Heart left ventricle (tissue), 16 donors: ENCODE measurements around the gene ADD2. TPM values are rescaled to one million over a fixed set of nuclear protein-coding genes. Genes with fewer than 3 reads are reported as not detected.

ENCODE experiments used
- ATAC-seq, 4 donors: fragments of 200-7000 bp; cut with Tn5 transposase; one replicate each; pipeline ENCODE4 v1.9.1; 2020 to 2022; ENCODE audit warnings: moderate library complexity in 4 of 4, mild to moderate bottlenecking in 3 of 4, moderate number of reproducible peaks in 1 of 4
- DNase-seq, 5 donors: peaks; one replicate each; pipeline ENCODE4 v3.0.0-alpha.2; 2020
- H3K27ac ChIP-seq, 12 donors: fragments of 200-600 bp; sonication (generic) in 4 of 12; one replicate each; pipeline versions ENCODE4 v1.5.0 to v1.8.0; 2016 to 2022; ENCODE audit warnings: mild to moderate bottlenecking in 2 of 12
- H3K27me3 ChIP-seq, 9 donors: fragments of 200-600 bp; sonication (generic) in 2 of 9; one replicate each; pipeline versions ENCODE4 v1.5.1 to v1.8.0; 2016 to 2022; ENCODE audit warnings: mild to moderate bottlenecking in 3 of 9
- H3K36me3 ChIP-seq, 9 donors: fragments of 200-600 bp; sonication (generic) in 2 of 9; one replicate each; pipeline versions ENCODE4 v1.5.0 to v1.8.0; 2018 to 2022; ENCODE audit warnings: mild to moderate bottlenecking in 2 of 9
- H3K4me1 ChIP-seq, 12 donors: fragments of 200-600 bp; sonication (generic) in 4 of 12; one replicate each; pipeline versions ENCODE4 v1.5.0 to v1.8.0; 2016 to 2022; ENCODE audit warnings: mild to moderate bottlenecking in 3 of 12
- H3K4me3 ChIP-seq, 12 donors: fragments of 200-600 bp; sonication (generic) in 4 of 12; one replicate each; pipeline versions ENCODE4 v1.5.0 to v1.8.0; 2017 to 2022; ENCODE audit warnings: mild to moderate bottlenecking in 9 of 12, moderate library complexity in 4 of 12
- H3K9me3 ChIP-seq, 12 donors: fragments of 200-600 bp; sonication (generic) in 4 of 12; one replicate each; pipeline versions ENCODE4 v1.5.0 to v1.8.0; 2016 to 2022; ENCODE audit warnings: mild to moderate bottlenecking in 1 of 12
- CTCF ChIP-seq, 12 donors: fragments of 200-600 bp; sonication (generic) in 4 of 12; IDR thresholded peaks; one replicate each; pipeline versions ENCODE4 v1.5.0 to v1.8.0; 2018 to 2022; ENCODE audit warnings: antibody characterized with exemption in 12 of 12, mild to moderate bottlenecking in 5 of 12
- POLR2A ChIP-seq, 2 donors: fragments of 450-650 bp; IDR thresholded peaks; one replicate each; pipeline ENCODE4 v1.6.1; 2017; ENCODE audit warnings: antibody characterized with exemption in 2 of 2, mild to moderate bottlenecking in 2 of 2, moderate library complexity in 2 of 2
- WGBS, 4 donors: extraction: QIAGEN DNeasy Blood & Tissue Kit in 2 of 4; methylation state at CpG; one replicate each; pipeline versions ENCODE4 v1.1.5 to v1.1.7; 2013 to 2018; 5-methylcytosine and 5-hydroxymethylcytosine counted together
- intact Hi-C, 10 donors: fragments of 100-400 bp; cut with DNase I; formaldehyde crosslinking; loops; one replicate each; pipeline versions ENCODE4 v1.11.1 to v1.14.2; 2022
- long read RNA-seq, 3 donors: library from polyadenylated mRNA; unstranded; transcript quantifications; one replicate each; pipeline ENCODE4 v2.0.0, GENCODE V29; 2020 to 2021
- polyA plus RNA-seq, 2 donors: library from polyadenylated mRNA; stranded (reverse); fragments of 200-250 nt; gene quantifications; one replicate each; pipeline ENCODE4 v1.2.3, GENCODE V29; 2013
- total RNA-seq, 9 donors: library from RNA; depleted of rRNA in 2 of 9; stranded (reverse); fragments of >200 nt in 2 of 9; fragmentation: NEBNext Ultra II Directional in 3 of 9; extraction: Animal tissue kit (Norgen Biotek cat#: 25700) in 3 of 9; gene quantifications; one replicate each; pipeline versions ENCODE4 v1.1.0 to v1.2.4, GENCODE V29; 2016 to 2023
- donor health status: ischemic (EF 13 %, LVEDD 7.1; RV severe dilation, severe dysfunction).
- donor health status: healthy with polysubstance abuse.
- donor health status: DM: no; HTN: yes; CAD: no.
- donor health status: DM: no; HTN: no; CAD: no.
- donor health status: ischemic (EF 25% LVEDD 6.9; RV normal size, moderate dysfunction).
- donor health status: ischemic (EF 25% LVEDD 5.7; RV mildly dilated, moderate dysfunction).
- donor health status: healthy.
- donor health status: DM: yes; HTN: yes; CAD: no.
- donor health status: ischemic (EF 35%, LVEDD 5.7; RV mildly dilated, moderate dysfunction).
- donor health status: nonischemic (EF 11% LVEDD 7.7; RV severe dilation, severe dysfunction).
- donor health status: DM: yes; HTN: yes; CAD: no.
- donor health status: PGD.
- donor health status: ischemic (EF 29% LVEDD 5.4; RV normal size, mild dysfunction).
- donor health status: nonischemic (EF 23%, LVEDD 6.1; RV moderate dilation, normal function).

The ADD2 gene
- total RNA-seq (1 to 10 TPM in 8 of 9 donors, under 1 TPM in 1; 0.49 to 7.3 (median 3.7) TPM), polyA plus RNA-seq (under 1 TPM; 0.55 to 0.61 TPM)
- long read RNA-seq, donor 1, partial matches to known transcripts = 0 of 1 reads
- long read RNA-seq, donor 1, other reads (novel, unspliced or antisense) = 1 of 1 reads
- long read RNA-seq, donor 2, partial matches to known transcripts = 0 of 1 reads
- long read RNA-seq, donor 2, other reads (novel, unspliced or antisense) = 1 of 1 reads
- long read RNA-seq, donor 3 = 0 reads

- intact Hi-C loops = loop anchor here in 1 of 10 donors (5.0 kb wide), 2 partner anchors 81 to 116 kb away; no protein-coding TSS in a partner anchor
- ATAC-seq = peak; percentile 67 to 87 (median 78)
- Histone ChIP-seq H3K4me3 (peak within 1 kb of the TSS; percentile 4 to 65 (median 56)), H3K9me3 (no peaks in the 10 kb centered on the region), H3K27me3 (peaks cover 5 to 63% (median 32%) of the 10 kb centered on the region in 9 donors), H3K4me1 (peaks cover 6 to 20% (median 14%) of the 10 kb centered on the region in 12 donors), H3K36me3 (no peaks in the 10 kb centered on the region), H3K27ac (peak within 1 kb of the TSS in 3 of 12 donors; percentile 3 to 44 (median 17))
- 1 to 3% (median 2%) methylated on average over 29 to 71 of the region's 74 CpGs for WGBS, 4 donors
- no peak for TF ChIP-seq POLR2A (IDR thresholded peaks at IDR 0.05)
- TF ChIP-seq CTCF (IDR thresholded peaks at IDR 0.05) = peak in 9 of 12 donors; percentile 13 to 52 (median 42)
- DNase-seq = peak in 4 of 5 donors; percentile 29 to 45 (median 37)
Observed at GRCh38 chr2:70767699-70768589, at the start of gene ADD2. Gene ADD2, minus strand, starts transcription at chr2:70768200. Its CDS starts 61,792 bp downstream, at chr2:70706408.

GRCh38 chr2:70817284-70817954, 49.4 kb upstream of the ADD2 start:
- no peak for ATAC-seq
- Histone ChIP-seq H3K4me3 (no peak overlapping the region), H3K9me3 (no peaks in the 10 kb centered on the region), H3K4me1 (no peaks in the 10 kb centered on the region), H3K36me3 (no peaks in the 10 kb centered on the region), H3K27me3 (peaks cover 0 to 13% (median 0%) of the 10 kb centered on the region in 9 donors), H3K27ac (no peak overlapping the region)
- intact Hi-C loops = no loop called here
- TF ChIP-seq POLR2A (IDR thresholded peaks at IDR 0.05) (no peak), CTCF (IDR thresholded peaks at IDR 0.05) (no peak)
- 72 to 90% (median 86%) methylated on average over 3 of the region's 3 CpGs for WGBS, 4 donors
- DNase-seq = no peak

GRCh38 chr2:70816726-70817125, 48.7 kb upstream of the ADD2 start:
- WGBS, 4 donors = 57 to 65% (median 60%) methylated on average over 5 of the region's 5 CpGs
- H3K9me3 ChIP-seq = no peaks in the 10 kb centered on the region
- H3K36me3 ChIP-seq = no peaks in the 10 kb centered on the region
- peaks cover 0 to 13% (median 0%) of the 10 kb centered on the region in 9 donors for H3K27me3 ChIP-seq
- TF ChIP-seq POLR2A (IDR thresholded peaks at IDR 0.05) = no peak
- no peak for TF ChIP-seq CTCF (IDR thresholded peaks at IDR 0.05)
- ATAC-seq (no peak), DNase-seq (no peak)
- H3K4me1 ChIP-seq = no peaks in the 10 kb centered on the region
- H3K27ac ChIP-seq = no peak overlapping the region
- H3K4me3 ChIP-seq = no peak overlapping the region
- intact Hi-C loops = no loop called here
